Measurements from ENCODE around the gene CPEB1.

Gene CPEB1

GRCh38 chr15:82570721-82571508, 76.2 kb downstream of the CPEB1 start:
- DNase-seq (ENCODE audit: low read depth): no peak
- TF ChIP-seq MYC (IDR thresholded peaks at IDR 0.05; ENCODE audit: low read depth, low read length) (no peak), POLR2A (IDR thresholded peaks at IDR 0.05; ENCODE audit: extremely low read depth, insufficient read length) (no peak), MAX (IDR thresholded peaks at IDR 0.05; ENCODE audit: low read depth, low read length) (no peak), CTCF (IDR thresholded peaks at IDR 0.05; ENCODE audit: low read depth, low read length) (no peak)
- no peak overlapping the region for H3K4me3 ChIP-seq (ENCODE audit: low read depth, low read length)

GRCh38 chr15:82569834-82570233, 77.3 kb downstream of the CPEB1 start:
- TF ChIP-seq MAX (IDR thresholded peaks at IDR 0.05; ENCODE audit: low read depth, low read length): no peak
- no peak for TF ChIP-seq POLR2A (IDR thresholded peaks at IDR 0.05; ENCODE audit: extremely low read depth, insufficient read length)
- TF ChIP-seq CTCF (IDR thresholded peaks at IDR 0.05; ENCODE audit: low read depth, low read length): no peak
- no peak for TF ChIP-seq MYC (IDR thresholded peaks at IDR 0.05; ENCODE audit: low read depth, low read length)
- DNase-seq (ENCODE audit: low read depth): no peak
- no peak overlapping the region for H3K4me3 ChIP-seq (ENCODE audit: low read depth, low read length)

GRCh38 chr15:82568986-82569385, 78.2 kb downstream of the CPEB1 start:
- H3K4me3 ChIP-seq (ENCODE audit: low read depth, low read length): no peak overlapping the region
- no peak for DNase-seq (ENCODE audit: low read depth)
- TF ChIP-seq MAX (IDR thresholded peaks at IDR 0.05; ENCODE audit: low read depth, low read length) (no peak), MYC (IDR thresholded peaks at IDR 0.05; ENCODE audit: low read depth, low read length) (no peak)

- no peak for TF ChIP-seq CTCF (IDR thresholded peaks at IDR 0.05; ENCODE audit: low read depth, low read length)
- no peak overlapping the region for H3K4me3 ChIP-seq (ENCODE audit: low read depth, low read length)
These were observed 79.5 kb downstream of the CPEB1 start for GRCh38 chr15:82567661-82568060.

GRCh38 chr15:82566690-82567089, 80.5 kb downstream of the CPEB1 start:
- H3K4me3 ChIP-seq (ENCODE audit: low read depth, low read length): no peak overlapping the region
- TF ChIP-seq CTCF (IDR thresholded peaks at IDR 0.05; ENCODE audit: low read depth, low read length): no peak
- TF ChIP-seq POLR2A (IDR thresholded peaks at IDR 0.05; ENCODE audit: extremely low read depth, insufficient read length): no peak
- no peak for TF ChIP-seq MYC (IDR thresholded peaks at IDR 0.05; ENCODE audit: low read depth, low read length)
- no peak for TF ChIP-seq MAX (IDR thresholded peaks at IDR 0.05; ENCODE audit: low read depth, low read length)
- DNase-seq (ENCODE audit: low read depth): no peak

More at GRCh38 chr15:82567661-82568060, 79.5 kb downstream of the CPEB1 start:
- no peak for DNase-seq (ENCODE audit: low read depth)

- DNase-seq (ENCODE audit: low read depth): no peak
- no peak for TF ChIP-seq MYC (IDR thresholded peaks at IDR 0.05; ENCODE audit: low read depth, low read length)
- TF ChIP-seq MAX (IDR thresholded peaks at IDR 0.05; ENCODE audit: low read depth, low read length): no peak
- no peak for TF ChIP-seq POLR2A (IDR thresholded peaks at IDR 0.05; ENCODE audit: extremely low read depth, insufficient read length)
- no peak for TF ChIP-seq CTCF (IDR thresholded peaks at IDR 0.05; ENCODE audit: low read depth, low read length)
- H3K4me3 ChIP-seq (ENCODE audit: low read depth, low read length): no peak overlapping the region
These were observed 88.7 kb downstream of the CPEB1 start for GRCh38 chr15:82558502-82558901.

All from NB4 (cell line).